ENCODE results near the gene ITCH.
"Not testable (repeated sequence)": the region's sequence is repeated elsewhere in the genome, so short reads cannot be mapped to it uniquely, and the experiment has no call there.

ITCH gene

DNA sequence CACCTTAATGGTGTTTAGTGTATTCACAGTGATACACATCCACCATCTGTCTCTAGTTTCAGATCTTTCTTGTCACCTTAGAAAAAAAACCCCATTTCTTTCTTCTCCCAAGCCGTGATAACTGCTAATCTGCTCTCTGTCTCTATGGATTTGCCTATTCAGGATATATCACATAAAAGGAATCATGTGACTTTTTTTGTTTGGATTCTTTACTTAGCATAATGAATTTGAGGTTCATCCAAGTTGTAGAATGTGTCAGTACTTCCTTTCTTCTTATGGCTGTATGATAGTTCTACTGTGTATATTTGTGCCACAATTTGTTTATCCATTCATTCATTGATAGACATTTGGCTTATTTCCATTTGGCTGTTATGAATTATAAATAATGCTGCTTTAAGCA, 57.1 kb downstream of the ITCH start:
- Histone ChIP-seq H3K9ac (ENCODE audit: low read depth, low read length) (no peak overlapping the region), H3K4me1 (ENCODE audit: control insufficient read depth, insufficient read depth, low read length) (no peaks in the 10 kb centered on the region), H3K4me3 (ENCODE audit: low read depth, low read length) (no peak overlapping the region), H3K9me3 (ENCODE audit: control insufficient read depth, insufficient read depth, low read length) (no peaks in the 10 kb centered on the region), H3K27me3 (ENCODE audit: control insufficient read depth, insufficient read depth, low read length) (no peaks in the 10 kb centered on the region), H3K27ac (ENCODE audit: low read depth, low read length) (no peak overlapping the region), H3K36me3 (ENCODE audit: control insufficient read depth, insufficient read depth, low read length) (peaks cover 70% of the 10 kb centered on the region)

DNA sequence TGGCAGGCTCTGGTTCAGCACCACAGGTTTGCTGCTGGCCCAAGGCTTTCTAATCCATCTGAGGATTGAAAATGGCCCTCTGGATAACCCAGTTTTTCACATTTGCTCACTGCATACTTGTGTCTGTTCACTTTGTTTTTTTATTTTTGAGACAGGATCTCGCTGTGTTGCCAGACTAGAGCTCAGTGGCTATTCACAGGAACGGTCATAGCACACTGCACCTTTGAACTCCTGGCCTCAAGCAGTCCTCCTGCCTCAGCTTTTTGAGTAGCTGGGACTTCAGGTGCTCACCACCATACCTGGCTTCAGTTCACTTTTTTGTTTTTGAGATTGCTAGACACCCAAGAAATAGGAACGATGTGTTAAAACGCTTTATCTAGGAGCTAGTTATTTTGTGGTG, 57.9 kb downstream of the ITCH start:
- no peaks in the 10 kb centered on the region for H3K27me3 ChIP-seq (ENCODE audit: control insufficient read depth, insufficient read depth, low read length)
- no peak overlapping the region for H3K9ac ChIP-seq (ENCODE audit: low read depth, low read length)
- H3K9me3 ChIP-seq (ENCODE audit: control insufficient read depth, insufficient read depth, low read length): no peaks in the 10 kb centered on the region
- H3K36me3 ChIP-seq (ENCODE audit: control insufficient read depth, insufficient read depth, low read length): peaks cover 72% of the 10 kb centered on the region
- H3K4me3 ChIP-seq (ENCODE audit: low read depth, low read length): no peak overlapping the region
- no peak overlapping the region for H3K27ac ChIP-seq (ENCODE audit: low read depth, low read length)
- H3K4me1 ChIP-seq (ENCODE audit: control insufficient read depth, insufficient read depth, low read length): no peaks in the 10 kb centered on the region

DNA sequence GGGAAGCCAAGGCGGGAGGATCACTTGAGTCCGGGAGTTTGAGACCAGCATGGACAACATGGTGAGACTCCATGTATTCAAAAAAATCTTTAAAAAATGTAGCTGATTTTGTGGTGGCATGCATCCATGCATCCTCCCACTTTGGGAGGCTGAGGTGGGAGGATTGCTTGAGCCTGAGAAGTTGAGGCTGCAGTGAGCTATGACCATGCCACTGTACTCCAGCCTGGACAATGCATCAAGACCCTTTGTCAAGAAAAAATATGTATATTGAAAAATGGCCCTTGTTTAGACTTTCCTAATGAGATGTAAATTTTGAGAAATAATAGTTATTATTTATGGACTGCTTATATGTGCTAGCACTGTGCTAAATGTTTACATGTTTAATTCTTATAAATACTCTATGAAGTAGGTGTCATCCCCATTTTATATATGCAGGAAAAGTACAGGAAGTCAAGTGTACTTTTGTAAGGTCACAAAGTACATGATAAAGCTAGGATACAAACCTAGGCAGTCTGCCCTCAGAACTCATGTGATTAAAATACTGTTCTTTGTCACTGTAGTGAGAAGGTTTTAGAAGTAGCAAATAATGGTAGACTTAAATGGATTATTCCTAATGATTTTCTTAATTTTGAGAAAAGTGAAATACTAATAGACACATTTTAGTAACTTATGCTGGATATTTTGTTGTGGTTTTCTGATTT, 58.8 kb downstream of the ITCH start:
- Histone ChIP-seq H3K4me3 (ENCODE audit: low read depth, low read length) (no peak overlapping the region), H3K27ac (ENCODE audit: low read depth, low read length) (no peak overlapping the region), H3K4me1 (ENCODE audit: control insufficient read depth, insufficient read depth, low read length) (no peaks in the 10 kb centered on the region), H3K36me3 (ENCODE audit: control insufficient read depth, insufficient read depth, low read length) (peaks cover 77% of the 10 kb centered on the region), H3K27me3 (ENCODE audit: control insufficient read depth, insufficient read depth, low read length) (no peaks in the 10 kb centered on the region), H3K9me3 (ENCODE audit: control insufficient read depth, insufficient read depth, low read length) (no peaks in the 10 kb centered on the region), H3K9ac (ENCODE audit: low read depth, low read length) (no peak overlapping the region)

DNA sequence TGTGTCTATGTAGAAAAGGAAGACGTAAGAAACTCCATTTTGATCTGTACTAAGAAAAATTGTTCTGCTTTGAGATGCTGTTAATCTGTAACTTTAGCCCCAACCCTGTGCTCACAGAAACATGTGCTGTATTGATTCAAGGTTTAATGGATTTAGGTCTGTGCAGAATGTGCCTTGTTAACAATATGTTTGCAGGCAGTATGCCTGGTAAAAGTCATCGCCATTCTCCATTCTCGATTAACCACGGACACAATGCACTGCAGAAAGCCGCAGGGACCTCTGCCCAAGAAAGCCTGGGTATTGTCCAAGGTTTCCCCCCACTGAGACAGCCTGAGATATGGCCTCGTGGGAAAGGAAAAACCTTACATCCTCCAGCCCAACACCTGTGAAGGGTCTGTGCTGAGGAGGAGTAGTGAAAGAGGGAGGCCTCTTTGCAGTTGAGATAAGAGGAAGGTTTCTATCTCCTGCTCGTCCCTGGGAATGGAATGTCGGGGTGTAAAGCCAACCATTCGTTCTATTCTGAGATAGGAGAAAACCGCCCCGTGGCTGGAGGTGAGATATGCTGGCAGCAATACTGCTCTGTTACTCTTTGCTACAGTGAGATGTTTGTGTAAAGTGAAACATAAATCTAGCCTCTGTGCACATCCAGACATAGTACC, 62.1 kb downstream of the ITCH start:
- peaks cover 77% of the 10 kb centered on the region for H3K36me3 ChIP-seq (ENCODE audit: control insufficient read depth, insufficient read depth, low read length)
- H3K4me3 ChIP-seq (ENCODE audit: low read depth, low read length); H3K27me3 ChIP-seq (ENCODE audit: control insufficient read depth, insufficient read depth, low read length); H3K27ac ChIP-seq (ENCODE audit: low read depth, low read length); H3K9ac ChIP-seq (ENCODE audit: low read depth, low read length); H3K4me1 ChIP-seq (ENCODE audit: control insufficient read depth, insufficient read depth, low read length); H3K9me3 ChIP-seq (ENCODE audit: control insufficient read depth, insufficient read depth, low read length): not testable (repeated sequence)

DNA sequence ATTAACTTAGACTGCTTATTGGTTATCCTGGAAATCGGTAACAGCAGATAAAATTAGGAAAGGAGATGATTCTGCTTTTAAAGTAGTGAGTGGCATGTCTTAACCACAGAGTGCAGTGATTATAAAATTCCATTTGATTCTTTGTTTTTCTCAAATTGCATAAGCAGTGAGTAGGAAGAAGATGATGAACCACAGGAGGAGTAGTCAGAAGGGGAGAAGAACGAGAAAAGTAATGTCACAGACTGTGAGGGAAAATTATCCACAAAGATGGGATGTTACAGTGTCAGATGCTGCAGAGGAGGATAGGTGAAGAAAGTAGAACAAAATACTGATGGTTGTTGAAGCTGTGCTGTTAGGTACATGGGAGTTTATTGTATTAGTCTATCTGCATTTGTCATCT, 63.0 kb downstream of the ITCH start:
- no peak overlapping the region for H3K27ac ChIP-seq (ENCODE audit: low read depth, low read length)
- H3K9me3 ChIP-seq (ENCODE audit: control insufficient read depth, insufficient read depth, low read length): no peaks in the 10 kb centered on the region
- H3K9ac ChIP-seq (ENCODE audit: low read depth, low read length): no peak overlapping the region
- no peaks in the 10 kb centered on the region for H3K27me3 ChIP-seq (ENCODE audit: control insufficient read depth, insufficient read depth, low read length)
- H3K36me3 ChIP-seq (ENCODE audit: control insufficient read depth, insufficient read depth, low read length): peaks cover 68% of the 10 kb centered on the region
- no peak overlapping the region for H3K4me3 ChIP-seq (ENCODE audit: low read depth, low read length)
- H3K4me1 ChIP-seq (ENCODE audit: control insufficient read depth, insufficient read depth, low read length): no peaks in the 10 kb centered on the region

DNA sequence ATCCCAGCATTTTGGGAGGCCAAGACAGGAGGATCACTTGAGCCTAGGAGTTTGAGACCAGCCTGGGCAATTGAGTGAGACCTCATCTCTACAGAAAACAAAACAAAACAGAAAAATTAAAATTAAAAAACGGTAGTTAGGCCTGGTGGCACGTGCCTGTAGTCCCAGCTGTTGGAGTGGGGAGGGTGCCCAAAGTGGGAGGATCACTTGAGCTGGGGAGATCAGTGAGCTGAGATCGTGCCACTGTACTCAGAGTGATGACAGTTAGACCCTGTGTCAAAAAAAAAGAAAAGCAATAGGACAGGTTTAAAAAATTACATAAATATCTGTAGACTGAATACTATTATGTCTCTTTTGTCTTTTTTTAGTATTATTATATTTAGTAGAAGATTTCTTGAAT, 64.3 kb downstream of the ITCH start:
- Histone ChIP-seq H3K4me3 (ENCODE audit: low read depth, low read length) (no peak overlapping the region), H3K27me3 (ENCODE audit: control insufficient read depth, insufficient read depth, low read length) (no peaks in the 10 kb centered on the region), H3K27ac (ENCODE audit: low read depth, low read length) (no peak overlapping the region), H3K9ac (ENCODE audit: low read depth, low read length) (no peak overlapping the region), H3K4me1 (ENCODE audit: control insufficient read depth, insufficient read depth, low read length) (no peaks in the 10 kb centered on the region), H3K36me3 (ENCODE audit: control insufficient read depth, insufficient read depth, low read length) (peaks cover 58% of the 10 kb centered on the region), H3K9me3 (ENCODE audit: control insufficient read depth, insufficient read depth, low read length) (no peaks in the 10 kb centered on the region)

DNA sequence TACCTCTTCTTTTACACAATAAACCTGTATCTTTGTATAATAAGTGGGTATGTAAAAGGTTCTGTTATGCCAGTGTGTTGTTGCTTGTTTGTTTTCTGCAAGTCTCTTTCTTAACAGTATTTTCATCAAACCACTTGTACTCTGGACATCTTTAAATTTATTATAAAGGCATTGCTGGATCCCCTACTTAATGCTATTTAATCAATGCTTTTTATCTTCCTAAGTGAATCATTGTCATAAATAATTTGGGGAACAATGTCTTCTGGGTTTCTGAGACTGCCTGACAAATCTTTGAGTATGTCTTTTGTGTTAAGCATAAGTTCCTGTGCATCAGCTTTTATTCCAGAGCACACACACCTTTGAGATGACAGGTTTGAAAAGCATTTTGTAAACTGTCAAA, 64.7 kb downstream of the ITCH start:
- no peak overlapping the region for H3K4me3 ChIP-seq (ENCODE audit: low read depth, low read length)
- H3K4me1 ChIP-seq (ENCODE audit: control insufficient read depth, insufficient read depth, low read length): no peaks in the 10 kb centered on the region
- no peaks in the 10 kb centered on the region for H3K9me3 ChIP-seq (ENCODE audit: control insufficient read depth, insufficient read depth, low read length)
- no peaks in the 10 kb centered on the region for H3K27me3 ChIP-seq (ENCODE audit: control insufficient read depth, insufficient read depth, low read length)
- H3K36me3 ChIP-seq (ENCODE audit: control insufficient read depth, insufficient read depth, low read length): peaks cover 56% of the 10 kb centered on the region
- no peak overlapping the region for H3K27ac ChIP-seq (ENCODE audit: low read depth, low read length)
- no peak overlapping the region for H3K9ac ChIP-seq (ENCODE audit: low read depth, low read length)

DNA sequence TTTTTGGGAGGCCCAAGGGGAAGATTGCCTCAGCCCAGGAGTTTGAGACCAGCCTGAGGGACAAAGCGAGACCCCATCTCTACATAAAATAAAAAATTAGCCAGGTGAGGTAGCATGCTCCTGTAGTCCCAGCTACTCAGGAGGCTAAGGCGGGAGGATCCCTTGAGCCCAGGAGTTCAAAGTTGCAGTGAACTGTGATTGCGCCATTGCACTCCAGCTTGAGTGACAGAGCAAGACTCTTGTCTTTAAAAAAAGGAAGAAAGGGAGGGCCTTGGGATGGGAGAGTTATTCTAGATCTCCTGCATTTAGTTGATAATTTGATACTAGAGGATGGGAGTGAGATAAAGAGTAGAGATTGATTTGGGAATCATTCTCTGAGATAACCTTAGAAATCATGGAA, 68.1 kb downstream of the ITCH start:
- Histone ChIP-seq H3K27ac (ENCODE audit: low read depth, low read length) (no peak overlapping the region), H3K9me3 (ENCODE audit: control insufficient read depth, insufficient read depth, low read length) (no peaks in the 10 kb centered on the region), H3K27me3 (ENCODE audit: control insufficient read depth, insufficient read depth, low read length) (no peaks in the 10 kb centered on the region), H3K9ac (ENCODE audit: low read depth, low read length) (no peak overlapping the region), H3K4me1 (ENCODE audit: control insufficient read depth, insufficient read depth, low read length) (no peaks in the 10 kb centered on the region), H3K36me3 (ENCODE audit: control insufficient read depth, insufficient read depth, low read length) (peaks cover 29% of the 10 kb centered on the region), H3K4me3 (ENCODE audit: low read depth, low read length) (no peak overlapping the region)

DNA sequence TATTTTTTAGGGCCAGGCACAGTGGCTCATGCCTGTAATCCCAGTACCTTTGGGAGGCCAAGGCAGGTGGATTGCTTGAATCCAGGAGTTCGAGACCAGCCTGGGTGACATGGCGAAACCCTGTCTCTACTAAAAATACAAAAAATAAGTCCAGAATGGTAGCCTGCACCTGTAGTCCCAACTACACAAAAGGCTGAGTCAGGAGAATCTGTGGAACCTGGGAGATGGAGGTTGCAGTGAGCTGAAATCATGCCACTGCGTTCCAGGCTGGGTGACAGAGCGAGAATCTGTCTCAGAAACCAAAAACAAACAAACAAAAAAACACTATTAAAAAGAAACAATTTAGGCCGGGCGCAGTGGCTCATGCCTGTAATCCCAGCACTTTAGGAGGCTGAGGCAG, 69.6 kb downstream of the ITCH start:
- not testable (repeated sequence) for H3K27me3 ChIP-seq (ENCODE audit: control insufficient read depth, insufficient read depth, low read length); H3K27ac ChIP-seq (ENCODE audit: low read depth, low read length); H3K4me1 ChIP-seq (ENCODE audit: control insufficient read depth, insufficient read depth, low read length); H3K9ac ChIP-seq (ENCODE audit: low read depth, low read length); H3K9me3 ChIP-seq (ENCODE audit: control insufficient read depth, insufficient read depth, low read length); H3K4me3 ChIP-seq (ENCODE audit: low read depth, low read length)
- peaks cover 31% of the 10 kb centered on the region for H3K36me3 ChIP-seq (ENCODE audit: control insufficient read depth, insufficient read depth, low read length)

DNA sequence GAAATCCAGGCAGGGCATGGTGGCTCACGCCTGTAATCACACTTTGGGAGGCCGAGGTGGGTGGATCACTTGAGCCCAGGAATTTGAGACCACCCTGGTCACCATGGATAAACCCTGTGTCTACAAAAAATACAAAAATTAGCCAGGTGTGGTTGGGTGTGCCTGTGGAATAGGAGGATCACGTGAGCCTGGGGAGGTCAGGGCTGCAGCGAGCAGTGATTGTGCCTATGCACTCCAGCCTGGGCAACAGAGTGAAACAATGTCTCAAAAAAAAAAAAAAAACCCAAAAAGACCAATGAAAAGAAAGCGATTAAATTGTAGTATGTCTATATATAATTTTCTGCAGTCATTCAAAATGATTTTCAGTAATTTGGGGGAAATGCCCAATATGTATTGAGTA, 70.3 kb downstream of the ITCH start:
- Histone ChIP-seq H3K27ac (ENCODE audit: low read depth, low read length) (no peak overlapping the region), H3K36me3 (ENCODE audit: control insufficient read depth, insufficient read depth, low read length) (peaks cover 31% of the 10 kb centered on the region), H3K9me3 (ENCODE audit: control insufficient read depth, insufficient read depth, low read length) (no peaks in the 10 kb centered on the region), H3K4me3 (ENCODE audit: low read depth, low read length) (no peak overlapping the region), H3K9ac (ENCODE audit: low read depth, low read length) (no peak overlapping the region), H3K4me1 (ENCODE audit: control insufficient read depth, insufficient read depth, low read length) (no peaks in the 10 kb centered on the region), H3K27me3 (ENCODE audit: control insufficient read depth, insufficient read depth, low read length) (no peaks in the 10 kb centered on the region)

DNA sequence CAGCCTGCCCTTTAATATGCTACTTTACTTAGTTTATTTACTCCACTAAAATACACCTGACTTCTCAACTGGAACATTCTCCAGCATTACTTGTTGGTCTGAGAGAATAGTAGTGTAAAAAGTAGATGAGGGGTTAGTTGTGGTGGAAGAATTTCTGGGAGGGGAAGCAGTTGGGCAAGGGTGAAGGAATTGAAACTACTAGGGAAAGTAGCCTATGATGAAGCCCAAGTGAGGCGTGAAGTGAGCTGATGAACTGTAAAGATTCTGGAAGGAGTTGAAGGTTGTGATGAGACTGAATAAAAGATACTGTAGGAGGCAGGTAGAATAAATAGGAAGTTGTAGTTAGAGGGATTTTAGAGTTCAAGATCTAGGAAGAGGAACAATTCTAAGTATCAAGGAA, 72.5 kb downstream of the ITCH start:
- Histone ChIP-seq H3K9ac (ENCODE audit: low read depth, low read length) (no peak overlapping the region), H3K27ac (ENCODE audit: low read depth, low read length) (no peak overlapping the region), H3K27me3 (ENCODE audit: control insufficient read depth, insufficient read depth, low read length) (no peaks in the 10 kb centered on the region), H3K36me3 (ENCODE audit: control insufficient read depth, insufficient read depth, low read length) (peaks cover 44% of the 10 kb centered on the region), H3K4me1 (ENCODE audit: control insufficient read depth, insufficient read depth, low read length) (no peaks in the 10 kb centered on the region), H3K9me3 (ENCODE audit: control insufficient read depth, insufficient read depth, low read length) (no peaks in the 10 kb centered on the region), H3K4me3 (ENCODE audit: low read depth, low read length) (no peak overlapping the region)

Data from HUES48 (cell line).